ENCODE data around the gene AKIRIN2. TPM values are rescaled to one million over a fixed set of nuclear protein-coding genes. Genes with fewer than 3 reads are reported as not detected.
"Not testable (repeated sequence)": the region's sequence is repeated elsewhere in the genome, so short reads cannot be mapped to it uniquely, and the experiment has no call there.

The AKIRIN2 gene
- total RNA-seq, 1 donor = 15.2 TPM

DNA sequence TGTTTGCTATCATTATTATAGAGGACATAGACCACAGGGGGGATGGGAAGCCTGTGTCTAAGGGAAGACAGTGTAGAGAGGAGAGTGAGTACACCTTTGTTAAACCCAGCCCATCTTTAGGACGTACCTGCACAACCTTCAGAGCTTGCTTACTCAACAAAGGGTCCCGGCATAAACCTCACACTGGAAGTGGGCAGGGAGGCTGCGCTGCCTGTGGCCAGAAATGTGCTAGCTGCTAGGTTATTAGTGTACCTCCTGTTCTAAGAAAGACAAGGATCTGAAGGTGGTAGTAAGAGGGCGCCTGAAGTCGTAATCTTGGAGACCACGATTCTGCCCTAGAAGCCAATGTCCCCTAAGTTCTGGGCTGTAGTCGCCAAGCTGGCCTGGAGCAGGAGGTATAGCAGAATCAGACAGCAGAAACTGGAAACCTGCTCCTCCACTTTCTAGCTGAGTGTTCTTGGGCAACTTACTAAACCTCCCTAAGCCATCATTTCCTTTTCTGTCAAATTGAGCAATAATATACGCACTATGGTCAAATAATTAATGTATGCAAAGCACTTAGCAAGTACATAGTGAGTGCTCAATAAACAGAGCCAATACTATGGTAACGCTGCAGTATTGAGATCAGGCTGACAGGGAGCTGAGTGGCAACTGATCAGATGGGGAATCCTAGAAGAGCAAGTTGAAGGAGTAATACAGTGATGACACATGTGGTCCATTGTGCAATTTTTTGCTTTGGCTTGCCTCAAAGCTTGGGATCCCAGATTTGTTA lies 16.8 kb upstream of the AKIRIN2 start:
- H3K4me2 ChIP-seq (ENCODE audit: insufficient read depth, low read length) = no peak overlapping the region
- TF ChIP-seq, protein P1, sequence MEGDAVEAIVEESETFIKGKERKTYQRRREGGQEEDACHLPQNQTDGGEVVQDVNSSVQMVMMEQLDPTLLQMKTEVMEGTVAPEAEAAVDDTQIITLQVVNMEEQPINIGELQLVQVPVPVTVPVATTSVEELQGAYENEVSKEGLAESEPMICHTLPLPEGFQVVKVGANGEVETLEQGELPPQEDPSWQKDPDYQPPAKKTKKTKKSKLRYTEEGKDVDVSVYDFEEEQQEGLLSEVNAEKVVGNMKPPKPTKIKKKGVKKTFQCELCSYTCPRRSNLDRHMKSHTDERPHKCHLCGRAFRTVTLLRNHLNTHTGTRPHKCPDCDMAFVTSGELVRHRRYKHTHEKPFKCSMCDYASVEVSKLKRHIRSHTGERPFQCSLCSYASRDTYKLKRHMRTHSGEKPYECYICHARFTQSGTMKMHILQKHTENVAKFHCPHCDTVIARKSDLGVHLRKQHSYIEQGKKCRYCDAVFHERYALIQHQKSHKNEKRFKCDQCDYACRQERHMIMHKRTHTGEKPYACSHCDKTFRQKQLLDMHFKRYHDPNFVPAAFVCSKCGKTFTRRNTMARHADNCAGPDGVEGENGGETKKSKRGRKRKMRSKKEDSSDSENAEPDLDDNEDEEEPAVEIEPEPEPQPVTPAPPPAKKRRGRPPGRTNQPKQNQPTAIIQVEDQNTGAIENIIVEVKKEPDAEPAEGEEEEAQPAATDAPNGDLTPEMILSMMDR (IDR thresholded peaks at IDR 0.05; ENCODE audit: extremely low read depth, low read depth, low read length) = no peak
- H3K27me3 ChIP-seq (ENCODE audit: insufficient read depth, low read length) = no peaks in the 10 kb centered on the region
- H4K20me1 ChIP-seq (ENCODE audit: insufficient read depth, low read length) = no peaks in the 10 kb centered on the region
- no peaks in the 10 kb centered on the region for H3K36me3 ChIP-seq (ENCODE audit: insufficient read depth, low read length)
- H3K27ac ChIP-seq (ENCODE audit: low read depth, low read length) = no peak overlapping the region
- no peak for DNase-seq (ENCODE audit: insufficient read length, low spot score, missing footprints)
- no peaks in the 10 kb centered on the region for H3K9me3 ChIP-seq (ENCODE audit: low read depth, low read length)
- H3K4me3 ChIP-seq (ENCODE audit: insufficient read depth, low read length) = no peak overlapping the region
- H2AFZ ChIP-seq (ENCODE audit: low read length) = no peak overlapping the region
- H3K79me2 ChIP-seq (ENCODE audit: insufficient read depth, low read length) = no peaks in the 10 kb centered on the region
- H3K4me1 ChIP-seq (ENCODE audit: insufficient read depth, low read length) = peaks cover 35% of the 10 kb centered on the region

DNA sequence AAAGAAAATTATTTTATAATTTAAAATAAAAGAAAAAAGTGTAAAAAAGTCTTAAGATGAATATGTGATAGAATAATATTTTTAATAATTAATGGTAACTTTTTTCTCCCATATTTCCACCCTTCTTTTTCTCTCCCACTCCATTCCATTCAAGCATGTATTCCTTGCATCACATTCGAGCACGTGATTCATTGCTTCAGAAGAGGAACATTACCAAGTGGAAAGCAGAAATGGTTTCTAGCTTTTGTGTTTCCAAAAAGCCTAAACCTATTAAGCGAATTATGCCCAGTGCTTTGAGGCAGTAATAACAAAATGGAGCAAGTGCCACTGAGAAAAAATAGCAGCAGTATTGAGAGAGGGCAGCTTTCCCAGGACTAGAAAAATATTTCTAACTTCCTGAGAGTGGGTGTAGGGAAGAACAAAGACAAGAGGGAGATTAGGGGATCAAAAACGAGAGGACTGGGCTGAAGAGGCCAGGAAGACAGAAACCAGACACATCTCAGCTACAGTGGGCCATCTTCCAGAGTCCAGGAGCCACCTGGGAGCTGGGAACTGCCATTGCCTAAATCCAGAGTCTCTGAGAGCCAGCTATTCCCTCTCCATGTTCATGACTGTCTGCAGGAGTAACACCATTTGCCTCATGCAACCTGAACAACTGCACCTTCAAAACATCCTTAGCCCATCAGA lies 15.0 kb upstream of the AKIRIN2 start:
- TF ChIP-seq, protein P1 (IDR thresholded peaks at IDR 0.05; ENCODE audit: extremely low read depth, low read depth, low read length) = no peak
- Histone ChIP-seq H3K9me3 (ENCODE audit: low read depth, low read length) (no peaks in the 10 kb centered on the region), H3K27me3 (ENCODE audit: insufficient read depth, low read length) (no peaks in the 10 kb centered on the region), H3K4me2 (ENCODE audit: insufficient read depth, low read length) (no peak overlapping the region), H3K79me2 (ENCODE audit: insufficient read depth, low read length) (no peaks in the 10 kb centered on the region), H3K4me3 (ENCODE audit: insufficient read depth, low read length) (no peak overlapping the region), H4K20me1 (ENCODE audit: insufficient read depth, low read length) (no peaks in the 10 kb centered on the region), H3K36me3 (ENCODE audit: insufficient read depth, low read length) (no peaks in the 10 kb centered on the region), H3K4me1 (ENCODE audit: insufficient read depth, low read length) (peaks cover 19% of the 10 kb centered on the region), H3K27ac (ENCODE audit: low read depth, low read length) (no peak overlapping the region), H2AFZ (ENCODE audit: low read length) (peak overlapping the region; percentile 65)
- no peak for DNase-seq (ENCODE audit: insufficient read length, low spot score, missing footprints)

DNA sequence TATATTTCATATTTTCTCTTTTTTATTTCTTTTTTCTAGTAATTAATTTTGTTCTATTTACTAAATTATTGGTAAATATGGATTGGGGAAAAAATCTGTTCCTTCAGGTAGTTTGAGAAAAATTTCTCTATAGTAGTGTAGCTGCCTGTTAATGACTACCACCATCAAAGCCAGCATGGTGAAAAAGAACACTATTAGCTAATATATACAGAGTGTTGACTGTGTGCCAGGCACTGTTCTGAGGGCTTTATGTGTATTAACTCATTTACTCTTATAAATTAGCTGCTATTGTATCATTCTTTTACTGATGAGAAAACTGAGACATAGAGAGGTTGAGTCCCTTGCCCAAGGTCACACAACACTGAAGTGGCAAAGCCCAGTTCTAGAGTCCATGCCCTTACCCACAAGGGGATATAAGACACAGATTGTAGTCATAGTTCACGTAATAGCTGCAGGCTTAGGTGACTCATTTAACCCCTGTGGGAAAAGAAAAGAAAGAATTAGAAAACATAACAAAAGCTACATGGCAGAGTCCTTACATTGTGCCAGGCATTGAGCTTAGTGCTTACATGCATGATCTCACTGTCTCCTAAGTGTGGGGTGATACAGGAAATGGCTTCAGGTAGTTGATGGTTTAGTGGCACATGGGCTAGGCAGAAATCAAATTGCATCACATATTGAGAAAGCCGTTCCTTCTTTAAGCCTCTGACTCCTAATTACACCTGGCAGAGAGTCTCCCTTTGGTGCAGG lies 12.2 kb upstream of the AKIRIN2 start:
- Histone ChIP-seq H2AFZ (ENCODE audit: low read length) (no peak overlapping the region), H3K4me3 (ENCODE audit: insufficient read depth, low read length) (no peak overlapping the region), H3K27me3 (ENCODE audit: insufficient read depth, low read length) (no peaks in the 10 kb centered on the region), H3K79me2 (ENCODE audit: insufficient read depth, low read length) (no peaks in the 10 kb centered on the region), H3K4me1 (ENCODE audit: insufficient read depth, low read length) (peaks cover 15% of the 10 kb centered on the region), H3K4me2 (ENCODE audit: insufficient read depth, low read length) (peak overlapping the region; percentile 35), H3K9me3 (ENCODE audit: low read depth, low read length) (no peaks in the 10 kb centered on the region), H3K36me3 (ENCODE audit: insufficient read depth, low read length) (no peaks in the 10 kb centered on the region), H3K27ac (ENCODE audit: low read depth, low read length) (peak overlapping the region; percentile 59), H4K20me1 (ENCODE audit: insufficient read depth, low read length) (no peaks in the 10 kb centered on the region)
- TF ChIP-seq, protein P1 (IDR thresholded peaks at IDR 0.05; ENCODE audit: extremely low read depth, low read depth, low read length) = no peak
- no peak for DNase-seq (ENCODE audit: insufficient read length, low spot score, missing footprints)

DNA sequence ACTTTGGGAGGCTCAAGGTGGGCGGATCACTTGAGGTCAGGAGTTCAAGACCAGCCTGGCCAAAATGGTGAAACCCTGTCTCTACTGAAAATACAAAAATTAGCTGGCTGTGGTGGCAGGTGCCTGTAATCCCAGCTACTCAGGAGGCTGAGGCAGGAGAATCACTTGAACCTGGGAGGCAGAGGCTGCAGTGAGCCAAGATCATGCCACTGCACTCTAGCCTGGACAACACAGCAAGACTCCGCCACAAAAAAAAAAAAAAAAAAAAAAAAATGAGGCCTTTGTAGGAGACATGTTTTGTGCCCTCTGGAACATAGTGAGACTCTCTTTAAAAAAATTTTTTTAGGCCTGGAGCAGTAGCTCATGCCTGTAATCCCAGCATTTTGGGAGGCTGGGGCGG lies 10.7 kb upstream of the AKIRIN2 start:
- not testable (repeated sequence) for H2AFZ ChIP-seq (ENCODE audit: low read length); H4K20me1 ChIP-seq (ENCODE audit: insufficient read depth, low read length); H3K9me3 ChIP-seq (ENCODE audit: low read depth, low read length); H3K4me3 ChIP-seq (ENCODE audit: insufficient read depth, low read length); H3K36me3 ChIP-seq (ENCODE audit: insufficient read depth, low read length); H3K27me3 ChIP-seq (ENCODE audit: insufficient read depth, low read length); H3K27ac ChIP-seq (ENCODE audit: low read depth, low read length); H3K79me2 ChIP-seq (ENCODE audit: insufficient read depth, low read length); H3K4me2 ChIP-seq (ENCODE audit: insufficient read depth, low read length); DNase-seq (ENCODE audit: insufficient read length, low spot score, missing footprints)
- H3K4me1 ChIP-seq (ENCODE audit: insufficient read depth, low read length) = peaks cover 15% of the 10 kb centered on the region

Data from osteoblast (primary cell).